Measurements from ENCODE around the gene SLC15A5. TPM values are rescaled to one million over a fixed set of nuclear protein-coding genes. Genes with fewer than 3 reads are reported as not detected.

SLC15A5 gene
- total RNA-seq, 2 donors from 2014 or later = not detected

GRCh38 chr12:16198884-16199283, 78.6 kb downstream of the SLC15A5 start:
- DNase-seq (ENCODE audit: low spot score) = no peak
- intact Hi-C loops (cut with DNase I) = no loop called here

GRCh38 chr12:16197600-16197999, 79.9 kb downstream of the SLC15A5 start:
- no peak for DNase-seq (ENCODE audit: low spot score)
- intact Hi-C loops (cut with DNase I) = no loop called here

GRCh38 chr12:16189849-16190248, 87.6 kb downstream of the SLC15A5 start:
- DNase-seq (ENCODE audit: low spot score) = no peak
- intact Hi-C loops (cut with DNase I) = no loop called here

- no peak for DNase-seq (ENCODE audit: low spot score)
- intact Hi-C loops (cut with DNase I) = no loop called here
Measured at GRCh38 chr12:16187660-16188059, 89.8 kb downstream of the SLC15A5 start.

- intact Hi-C loops (cut with DNase I) = no loop called here
- DNase-seq (ENCODE audit: low spot score) = no peak
Measured at GRCh38 chr12:16184681-16185080, 92.8 kb downstream of the SLC15A5 start.

- no peak for DNase-seq (ENCODE audit: low spot score)
- intact Hi-C loops (cut with DNase I) = no loop called here
Measured at GRCh38 chr12:16183541-16183940, 93.9 kb downstream of the SLC15A5 start.

GRCh38 chr12:16175840-16176239, 101.6 kb downstream of the SLC15A5 start:
- intact Hi-C loops (cut with DNase I) = no loop called here
- no peak for DNase-seq (ENCODE audit: low spot score)

GRCh38 chr12:16174282-16174681, 103.2 kb downstream of the SLC15A5 start:
- intact Hi-C loops (cut with DNase I) = no loop called here
- DNase-seq (ENCODE audit: low spot score) = no peak

GRCh38 chr12:16171348-16171747, 106.1 kb downstream of the SLC15A5 start:
- DNase-seq (ENCODE audit: low spot score) = no peak
- intact Hi-C loops (cut with DNase I) = no loop called here

- DNase-seq (ENCODE audit: low spot score) = no peak
- intact Hi-C loops (cut with DNase I) = loop anchor here (5.0 kb wide), 2 partner anchors 189 to 1916 kb away; no protein-coding TSS in a partner anchor
Measured at GRCh38 chr12:16168078-16168477, 109.4 kb downstream of the SLC15A5 start.

GRCh38 chr12:16166563-16167470, 110.7 kb downstream of the SLC15A5 start:
- intact Hi-C loops (cut with DNase I) = loop anchor here (5.0 kb wide), 2 partner anchors 190 to 1915 kb away; no protein-coding TSS in a partner anchor
- no peak for DNase-seq (ENCODE audit: low spot score)

- DNase-seq (ENCODE audit: low spot score) = no peak
- intact Hi-C loops (cut with DNase I) = loop anchor here (5.0 kb wide), 2 partner anchors 192 to 1913 kb away; no protein-coding TSS in a partner anchor
Measured at GRCh38 chr12:16165506-16165905, 112.0 kb downstream of the SLC15A5 start.

GRCh38 chr12:16163901-16164300, 113.6 kb downstream of the SLC15A5 start:
- intact Hi-C loops (cut with DNase I) = no loop called here
- DNase-seq (ENCODE audit: low spot score) = no peak

GRCh38 chr12:16163146-16163545, 114.3 kb downstream of the SLC15A5 start:
- intact Hi-C loops (cut with DNase I) = no loop called here
- no peak for DNase-seq (ENCODE audit: low spot score)

- intact Hi-C loops (cut with DNase I) = no loop called here
Measured at GRCh38 chr12:16159571-16159970, 117.9 kb downstream of the SLC15A5 start.

GRCh38 chr12:16158050-16158449, 119.4 kb downstream of the SLC15A5 start:
- intact Hi-C loops (cut with DNase I) = no loop called here
- DNase-seq (ENCODE audit: low spot score) = no peak

More at GRCh38 chr12:16159571-16159970, 117.9 kb downstream of the SLC15A5 start:
- no peak for DNase-seq (ENCODE audit: low spot score)

- intact Hi-C loops (cut with DNase I) = no loop called here
- DNase-seq (ENCODE audit: low spot score) = no peak
Measured at GRCh38 chr12:16155938-16156337, 121.5 kb downstream of the SLC15A5 start.

- intact Hi-C loops (cut with DNase I) = no loop called here
- DNase-seq (ENCODE audit: low spot score) = no peak
Measured at GRCh38 chr12:16154990-16155389, 122.5 kb downstream of the SLC15A5 start.

- DNase-seq (ENCODE audit: low spot score) = no peak
- intact Hi-C loops (cut with DNase I) = no loop called here
Measured at GRCh38 chr12:16152885-16153673, 124.4 kb downstream of the SLC15A5 start.

- no peak for DNase-seq (ENCODE audit: low spot score)
- intact Hi-C loops (cut with DNase I) = no loop called here
Measured at GRCh38 chr12:16150276-16150675, 127.2 kb downstream of the SLC15A5 start.

All from posterior vena cava (tissue), 2 donors.